ENCODE measurements around the gene SPDYE2.
"Not testable (repeated sequence)": the region's sequence is repeated elsewhere in the genome, so short reads cannot be mapped to it uniquely, and the experiment has no call there.

GRCh38 chr7:102532127-102532526 lies 18.9 kb upstream of the SPDYE2 start:
- TF ChIP-seq CTCF, POLR2A (IDR thresholded peaks at IDR 0.05): not testable (repeated sequence)
